ENCODE results near the gene PHLDB2.

DNA sequence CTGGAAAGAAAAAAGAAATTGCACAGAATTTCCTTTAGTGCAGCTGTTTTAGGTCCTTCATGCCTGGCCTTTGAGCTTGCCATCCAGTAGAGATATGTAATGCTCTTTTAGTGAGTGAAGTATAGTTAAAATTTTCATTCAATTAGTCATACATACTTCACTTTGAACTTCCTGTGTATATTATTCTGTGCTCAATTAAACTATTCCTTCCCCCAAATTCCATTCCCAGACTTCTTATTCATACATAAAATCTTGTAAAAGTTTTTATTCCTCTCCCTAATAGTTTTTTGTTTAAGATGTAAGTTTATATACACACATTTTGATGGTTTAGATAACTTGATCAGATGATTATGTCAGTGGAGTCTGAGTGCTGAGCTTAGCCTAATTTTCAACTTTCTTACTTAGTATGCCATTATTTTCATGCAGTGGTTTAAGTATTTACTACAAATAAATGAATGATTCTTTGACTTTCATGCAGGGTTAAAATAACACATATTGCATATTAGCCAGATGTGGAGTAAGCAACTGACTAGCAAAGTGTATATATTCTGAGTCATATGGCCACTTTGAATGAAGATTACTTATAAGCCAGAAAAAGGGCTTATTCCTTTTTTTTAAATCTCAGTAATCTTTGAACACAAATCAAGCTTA, 77.3 kb downstream of the PHLDB2 start:
- TF ChIP-seq POLR2A (IDR thresholded peaks at IDR 0.05; ENCODE audit: control extremely low read depth in 1 of 2, low read depth in 2 of 2, low read length in 2 of 2): no peak
- TF ChIP-seq MAFK (IDR thresholded peaks at IDR 0.05; ENCODE audit: low read depth, low read length): no peak
- no peak for TF ChIP-seq EP300 (IDR thresholded peaks at IDR 0.05; ENCODE audit: borderline replicate concordance in 1 of 2, low read depth in 2 of 2, low read length in 2 of 2)
- no peak for TF ChIP-seq TAF1 (IDR thresholded peaks at IDR 0.05; ENCODE audit: low read depth, low read length)
- TF ChIP-seq, protein P1, sequence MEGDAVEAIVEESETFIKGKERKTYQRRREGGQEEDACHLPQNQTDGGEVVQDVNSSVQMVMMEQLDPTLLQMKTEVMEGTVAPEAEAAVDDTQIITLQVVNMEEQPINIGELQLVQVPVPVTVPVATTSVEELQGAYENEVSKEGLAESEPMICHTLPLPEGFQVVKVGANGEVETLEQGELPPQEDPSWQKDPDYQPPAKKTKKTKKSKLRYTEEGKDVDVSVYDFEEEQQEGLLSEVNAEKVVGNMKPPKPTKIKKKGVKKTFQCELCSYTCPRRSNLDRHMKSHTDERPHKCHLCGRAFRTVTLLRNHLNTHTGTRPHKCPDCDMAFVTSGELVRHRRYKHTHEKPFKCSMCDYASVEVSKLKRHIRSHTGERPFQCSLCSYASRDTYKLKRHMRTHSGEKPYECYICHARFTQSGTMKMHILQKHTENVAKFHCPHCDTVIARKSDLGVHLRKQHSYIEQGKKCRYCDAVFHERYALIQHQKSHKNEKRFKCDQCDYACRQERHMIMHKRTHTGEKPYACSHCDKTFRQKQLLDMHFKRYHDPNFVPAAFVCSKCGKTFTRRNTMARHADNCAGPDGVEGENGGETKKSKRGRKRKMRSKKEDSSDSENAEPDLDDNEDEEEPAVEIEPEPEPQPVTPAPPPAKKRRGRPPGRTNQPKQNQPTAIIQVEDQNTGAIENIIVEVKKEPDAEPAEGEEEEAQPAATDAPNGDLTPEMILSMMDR (IDR thresholded peaks at IDR 0.05; ENCODE audit: control extremely low read depth in 1 of 3, insufficient read depth in 1 of 3, low read depth in 1 of 3, low read length in 3 of 3): no peak

Measured in H1 (cell line).